Occipital lobe (tissue), 2 donors: Measurements from ENCODE around the gene OR2S2. TPM values are rescaled to one million over a fixed set of nuclear protein-coding genes. Genes with fewer than 3 reads are reported as not detected.
"Not testable (repeated sequence)": the region's sequence is repeated elsewhere in the genome, so short reads cannot be mapped to it uniquely, and the experiment has no call there.

Experiments
- DNase-seq: peaks from one replicate; lab custom pipeline; 2025; lab: John Stamatoyannopoulos, UW
- total RNA-seq: library from RNA; depleted of rRNA; stranded (reverse); fragments of >200 nt; gene quantifications from one replicate; pipeline ENCODE4 v1.2.3, GENCODE V29; 2014

Gene OR2S2
- total RNA-seq: not detected

DNA sequence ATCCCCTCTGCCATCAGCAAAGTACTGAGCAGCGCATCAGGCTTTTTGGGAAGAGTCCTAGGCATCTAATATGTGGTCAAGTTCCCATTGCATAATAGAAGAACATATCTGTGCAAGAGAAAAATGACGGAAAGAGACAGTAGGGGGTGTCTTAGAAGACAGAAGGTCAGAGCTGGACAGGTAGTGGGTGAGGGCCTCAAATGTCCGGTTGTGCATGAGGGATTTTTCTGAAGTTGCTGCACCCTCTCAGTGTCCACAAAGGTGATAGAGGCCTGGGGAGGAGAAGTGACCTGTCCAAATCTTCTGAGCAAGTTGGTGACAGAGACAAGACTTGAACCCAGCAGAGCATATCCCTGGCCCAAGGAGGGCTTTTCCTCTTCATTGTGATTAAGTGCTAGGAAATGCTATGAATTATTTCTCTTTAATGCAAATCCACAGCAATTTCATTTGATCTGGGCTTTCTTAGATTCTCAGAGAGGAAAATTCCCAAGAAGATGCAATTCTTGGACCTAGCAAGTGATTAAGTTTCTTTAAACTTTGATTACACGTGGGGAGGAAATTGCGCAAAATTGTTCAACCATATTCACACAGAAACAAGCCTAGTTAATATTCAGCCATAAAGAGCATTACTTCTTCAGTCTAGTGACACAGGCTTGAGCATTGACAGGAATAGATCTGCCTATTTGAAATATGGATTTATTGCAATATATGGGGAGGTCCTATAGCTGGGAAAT, at the start of gene OR2S2:
OR2S2 (minus strand) TSS at position 51 of the 734 bp plus-strand sequence. CDS start 56 bp downstream, outside the sequence.
- DNase-seq: no peak

DNA sequence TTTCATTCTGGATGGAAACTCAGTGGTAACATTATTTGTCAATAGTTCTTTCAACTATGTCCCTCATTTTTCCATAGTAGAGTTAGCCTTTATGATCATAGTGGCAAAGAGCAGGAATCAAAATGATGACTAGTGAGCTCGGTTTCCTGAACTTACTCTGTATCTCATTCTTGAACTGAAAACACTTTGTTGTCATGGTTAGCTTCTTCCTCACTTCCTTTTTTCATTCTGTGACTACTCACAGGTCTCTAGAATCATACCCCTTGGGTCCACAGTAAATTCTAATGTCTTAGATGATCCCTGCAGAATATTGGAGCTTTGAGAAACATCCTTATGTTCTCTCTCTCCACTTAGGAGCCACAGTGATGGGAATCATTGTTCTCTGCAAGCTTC, 49.4 kb upstream of the OR2S2 start:
- DNase-seq: no peak

GRCh38 chr9:36006549-36007315, 48.8 kb upstream of the OR2S2 start:
- no peak for DNase-seq

- no peak for DNase-seq
Observed at GRCh38 chr9:36005891-36006290, 47.9 kb upstream of the OR2S2 start.

DNA sequence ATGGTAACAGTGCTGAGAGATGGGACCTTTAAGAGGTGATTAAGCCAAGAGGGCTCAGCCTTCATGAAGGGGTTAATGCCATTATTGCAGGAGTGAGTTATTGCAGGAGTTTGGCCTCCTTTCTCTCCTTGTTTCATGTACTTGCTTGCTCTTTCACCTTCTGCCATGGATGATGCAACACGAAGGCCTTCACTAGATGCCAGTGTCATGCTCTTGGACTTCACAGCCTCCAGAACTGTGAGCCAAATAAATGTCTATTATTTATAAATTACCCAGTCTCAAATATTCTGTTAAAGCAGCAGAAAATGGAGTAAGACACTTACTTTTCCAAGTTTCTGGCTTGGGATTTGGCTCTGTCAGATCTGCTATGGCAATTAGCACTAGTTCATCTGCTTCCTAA, 40.4 kb upstream of the OR2S2 start:
- DNase-seq: no peak

DNA sequence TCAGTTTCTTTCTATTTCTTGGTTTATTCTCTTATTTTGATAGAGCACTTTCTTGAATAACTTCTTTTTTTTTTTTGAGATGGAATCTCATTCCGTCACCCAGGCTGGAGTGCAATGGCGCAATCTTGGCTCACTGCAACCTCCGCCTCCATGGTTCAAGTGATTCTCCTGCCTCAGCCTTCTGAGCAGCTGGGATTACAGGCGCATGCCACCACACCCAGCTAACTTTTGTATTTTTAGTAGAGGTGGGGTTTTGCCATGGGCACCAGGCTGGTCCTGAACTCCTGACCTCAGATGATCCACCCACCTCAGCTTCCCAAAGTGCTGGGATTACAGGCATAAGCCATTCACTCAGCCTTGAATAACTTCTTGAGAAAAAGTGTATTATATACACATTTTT, 39.1 kb upstream of the OR2S2 start:
- DNase-seq: not testable (repeated sequence)

GRCh38 chr9:35996358-35996970, 38.5 kb upstream of the OR2S2 start:
- DNase-seq: no peak

GRCh38 chr9:35994959-35995358, 37.0 kb upstream of the OR2S2 start:
- DNase-seq: no peak

- no peak for DNase-seq
Observed at GRCh38 chr9:35993976-35994720, 36.2 kb upstream of the OR2S2 start.

DNA sequence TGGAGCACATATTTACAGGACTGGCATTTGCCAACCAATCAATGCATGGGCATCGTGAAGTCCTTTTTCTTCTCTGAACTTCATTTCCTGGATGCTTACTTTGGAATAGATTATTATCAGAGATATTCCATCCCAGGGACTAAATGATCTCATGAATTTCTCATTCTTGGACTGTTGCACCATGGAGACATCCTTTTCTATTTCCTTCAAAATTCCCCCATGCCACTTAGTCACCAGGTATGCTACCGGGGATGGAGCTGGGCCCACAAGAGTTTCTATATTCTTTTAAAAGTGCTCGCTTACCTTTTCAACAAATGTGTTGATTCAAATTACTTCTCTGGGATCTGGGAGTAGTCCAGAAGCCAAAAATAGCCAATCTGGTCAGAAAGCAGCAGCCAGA, 35.2 kb upstream of the OR2S2 start:
- DNase-seq: not testable (repeated sequence)

- DNase-seq: no peak
Observed at GRCh38 chr9:35990155-35990554, 32.2 kb upstream of the OR2S2 start.

DNA sequence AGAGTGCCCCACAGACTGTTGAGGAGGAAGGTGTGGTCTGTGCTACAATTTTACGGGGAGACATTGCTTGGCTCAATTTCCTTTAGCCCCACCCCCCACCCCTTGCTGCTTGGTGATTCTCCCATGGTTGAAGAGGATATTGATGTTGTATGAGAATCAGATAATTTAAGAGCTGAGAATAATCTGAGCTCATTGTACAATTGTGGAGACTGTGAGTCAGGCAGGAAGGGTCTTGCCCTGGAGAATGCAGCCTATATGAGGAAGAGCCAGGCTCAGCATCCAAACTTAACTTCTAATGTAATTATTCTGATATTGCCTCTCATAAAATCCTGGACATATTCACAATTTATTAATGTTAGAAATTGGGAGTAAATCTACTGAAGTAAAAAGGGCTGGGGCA, 26.1 kb upstream of the OR2S2 start:
- no peak for DNase-seq

GRCh38 chr9:35981699-35982098, 23.7 kb upstream of the OR2S2 start:
- DNase-seq: no peak

GRCh38 chr9:35980289-35981011, 22.5 kb upstream of the OR2S2 start:
- DNase-seq: no peak

DNA sequence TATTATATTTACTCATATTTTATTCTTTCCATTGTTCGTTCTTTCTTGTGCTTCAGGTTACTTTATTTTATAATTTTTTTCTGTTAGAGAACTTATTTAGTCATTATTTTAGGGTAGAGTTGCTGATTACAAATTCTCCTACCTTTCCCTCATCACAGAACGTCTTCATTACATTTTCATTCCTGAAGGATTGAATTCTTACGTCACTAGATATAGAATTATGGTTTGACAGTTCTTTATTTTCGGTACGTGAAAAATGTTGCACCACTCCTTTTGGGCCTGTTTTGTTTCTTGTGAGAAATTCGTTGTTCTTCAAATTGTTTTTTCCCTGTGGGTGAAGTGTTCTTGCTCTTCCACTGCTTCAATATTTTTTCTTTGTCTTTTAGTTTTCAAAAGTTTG, 20.8 kb upstream of the OR2S2 start:
- no peak for DNase-seq

GRCh38 chr9:35976726-35977125, 18.8 kb upstream of the OR2S2 start:
- no peak for DNase-seq

- DNase-seq: no peak
Observed at GRCh38 chr9:35974800-35975199, 16.8 kb upstream of the OR2S2 start.

GRCh38 chr9:35972093-35972492, 14.1 kb upstream of the OR2S2 start:
- no peak for DNase-seq

DNA sequence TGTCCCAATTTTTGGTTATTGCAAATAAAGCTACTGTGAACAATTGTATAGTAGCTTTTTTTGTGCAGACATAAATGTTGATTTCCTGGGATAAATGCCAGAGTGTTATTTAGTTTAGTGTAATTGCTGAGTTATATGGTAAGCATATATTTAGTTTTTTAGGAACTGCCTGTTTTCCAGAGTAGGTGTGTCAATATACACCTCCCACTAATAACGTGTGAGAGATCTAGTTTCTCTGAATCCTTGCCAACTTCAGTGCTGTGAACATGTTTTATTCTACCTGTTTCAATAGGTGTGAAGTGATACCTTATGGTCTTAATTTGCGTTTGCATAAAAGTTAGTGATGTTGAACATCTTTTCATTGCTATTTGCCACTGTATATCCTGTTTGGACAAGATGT, 9.1 kb upstream of the OR2S2 start:
- no peak for DNase-seq

DNA sequence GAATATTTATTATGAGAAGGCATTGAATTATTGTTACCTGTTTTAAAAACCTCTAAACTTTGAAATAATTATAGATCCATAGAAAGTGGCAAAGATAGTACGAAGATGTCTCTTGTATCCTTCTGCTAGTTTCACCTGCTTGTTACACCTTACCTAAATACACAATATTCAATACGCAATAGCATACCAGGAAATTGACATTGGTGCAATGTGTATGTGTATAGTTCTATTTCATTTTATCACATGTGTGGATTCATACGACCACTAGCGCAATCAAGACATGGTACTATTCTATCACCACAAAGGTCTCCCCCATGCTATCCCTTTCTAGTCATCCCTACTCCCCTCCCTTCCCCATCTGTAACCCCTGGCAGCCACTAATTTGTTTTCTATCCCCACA, 8.5 kb upstream of the OR2S2 start:
- DNase-seq: no peak

- no peak for DNase-seq
Observed at GRCh38 chr9:35965011-35965410, 7.1 kb upstream of the OR2S2 start.
